NCI-H526 (cell line): ENCODE measurements around the gene RNF167.

Source experiments
- DNase-seq, 2 experiments: peaks; one replicate each; lab custom pipeline; 2025; lab: John Stamatoyannopoulos, UW

RNF167 gene

GRCh38 chr17:4953451-4953961 is 13.4 kb downstream of the RNF167 start:
- no peak for DNase-seq

GRCh38 chr17:4955091-4955490 is 15.0 kb downstream of the RNF167 start:
- no peak for DNase-seq

DNA sequence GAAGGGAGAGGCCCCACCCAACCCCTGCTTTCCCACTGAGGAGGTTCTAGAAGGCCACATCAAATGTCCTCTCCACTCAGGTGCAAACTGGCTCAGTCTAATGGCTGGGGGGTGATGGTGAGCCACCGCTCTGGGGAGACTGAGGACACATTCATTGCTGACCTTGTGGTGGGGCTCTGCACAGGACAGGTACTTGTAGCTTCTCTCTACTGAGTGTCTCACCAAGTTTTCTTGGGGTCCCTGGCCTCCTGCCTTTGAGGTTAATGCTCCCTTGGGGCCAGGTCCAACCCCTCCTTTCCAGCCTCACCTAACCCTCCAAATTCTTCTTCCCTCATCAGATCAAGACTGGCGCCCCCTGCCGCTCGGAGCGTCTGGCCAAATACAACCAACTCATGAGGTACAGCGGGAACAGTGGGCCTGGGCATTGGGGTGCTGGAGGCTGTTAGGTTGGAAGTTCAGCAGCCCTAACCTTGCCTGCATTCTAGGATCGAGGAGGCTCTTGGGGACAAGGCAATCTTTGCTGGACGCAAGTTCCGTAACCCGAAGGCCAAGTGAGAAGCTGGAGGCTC is 16.5 kb downstream of the RNF167 start:
- no peak for DNase-seq

GRCh38 chr17:4958102-4958501 is 18.0 kb downstream of the RNF167 start:
- DNase-seq: no peak

GRCh38 chr17:4959261-4959965 is 19.3 kb downstream of the RNF167 start:
- no peak for DNase-seq

DNA sequence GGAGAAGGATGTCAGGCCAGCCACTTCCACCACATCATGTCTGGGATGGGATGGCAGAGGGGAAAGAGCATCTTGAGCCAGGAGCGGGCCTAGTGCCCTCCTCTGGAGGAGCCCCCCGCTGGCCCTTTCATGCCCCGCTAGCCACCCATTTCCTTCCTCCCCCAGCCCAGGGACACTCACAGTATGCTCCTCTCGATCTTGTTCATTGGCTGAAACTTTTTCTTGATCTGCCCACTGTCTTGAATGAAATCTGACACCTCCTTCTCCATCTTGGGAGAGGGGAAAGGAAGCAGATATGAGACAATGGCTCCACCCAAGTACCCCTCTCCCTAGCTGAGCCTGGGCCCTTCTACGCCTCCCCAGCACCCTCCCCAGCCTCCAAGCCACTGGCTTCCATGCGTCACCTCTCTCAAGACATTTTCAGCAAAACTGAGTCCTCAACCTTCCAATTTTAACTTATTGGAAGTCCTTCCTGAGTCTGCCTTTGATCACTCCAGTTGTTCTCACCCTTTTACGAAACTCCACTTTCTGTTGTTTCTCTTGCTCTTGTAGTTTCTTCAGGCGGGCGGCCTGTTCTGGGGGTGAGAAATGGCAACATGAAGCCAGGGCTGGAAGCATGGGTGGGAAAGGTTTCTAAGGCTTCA is 20.3 kb downstream of the RNF167 start:
- no peak for DNase-seq

- no peak for DNase-seq
These were observed 25.4 kb downstream of the RNF167 start for GRCh38 chr17:4965311-4965986.

- peak; percentile 97 to 99 for DNase-seq
These were observed 26.9 kb downstream of the RNF167 start for GRCh38 chr17:4966844-4967538.

DNA sequence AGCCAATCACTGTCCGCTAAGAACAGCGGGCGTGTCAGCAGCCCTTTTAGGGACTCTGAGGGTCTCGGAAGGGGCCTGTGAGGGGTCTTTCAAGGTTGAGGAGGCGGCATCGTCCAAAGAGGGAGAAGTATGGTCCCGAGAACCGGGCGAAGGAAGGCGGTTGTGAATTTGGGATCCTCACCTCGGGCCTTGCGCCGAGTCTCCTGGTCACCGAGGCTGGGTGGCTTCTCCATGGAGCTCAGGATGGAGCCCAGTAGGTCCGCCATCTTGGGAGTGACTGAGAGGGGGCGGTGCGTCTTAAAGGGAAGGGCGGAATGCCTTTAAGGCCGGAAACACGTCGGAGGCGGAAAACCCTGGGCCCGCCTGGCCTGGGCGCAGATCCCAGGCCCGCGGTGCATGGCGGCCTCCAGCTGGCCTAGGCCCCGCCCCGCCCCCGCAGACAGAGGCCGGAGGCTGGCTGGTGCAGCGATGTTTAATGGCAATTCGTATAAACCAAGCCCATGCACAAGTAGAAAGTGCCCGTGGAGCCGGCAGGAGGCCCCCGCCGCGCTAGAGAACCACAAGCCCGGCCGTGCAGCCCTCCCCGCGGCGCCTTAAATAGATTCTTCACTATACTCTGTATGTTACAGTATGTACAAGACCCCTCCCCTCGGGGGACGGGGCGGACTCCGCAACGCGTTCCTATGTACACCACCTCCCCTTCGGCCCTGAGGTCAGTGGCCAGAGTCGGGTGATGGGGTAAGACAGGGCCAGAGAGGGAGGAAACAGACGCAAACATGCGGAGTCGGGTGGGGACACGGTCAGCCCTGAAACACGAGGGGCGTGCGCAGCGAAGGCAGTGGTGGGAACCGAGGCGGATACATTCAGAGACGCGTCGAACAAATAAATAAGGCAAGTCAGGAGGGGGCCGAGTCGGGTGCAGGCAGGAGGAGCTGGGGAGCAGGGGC is 27.7 kb downstream of the RNF167 start, which contains the start of gene SPAG7:
TSS of gene SPAG7 (minus strand) at position 279 of the 947 bp plus-strand sequence. CDS start at position 266, 13 bp downstream.
- peak; percentile 80 to 92 for DNase-seq

- DNase-seq: peak in 1 of 2 experiments; percentile 54
These were observed 28.5 kb downstream of the RNF167 start for GRCh38 chr17:4968486-4969046.

GRCh38 chr17:4969047-4969550 is 29.0 kb downstream of the RNF167 start:
- DNase-seq: no peak

DNA sequence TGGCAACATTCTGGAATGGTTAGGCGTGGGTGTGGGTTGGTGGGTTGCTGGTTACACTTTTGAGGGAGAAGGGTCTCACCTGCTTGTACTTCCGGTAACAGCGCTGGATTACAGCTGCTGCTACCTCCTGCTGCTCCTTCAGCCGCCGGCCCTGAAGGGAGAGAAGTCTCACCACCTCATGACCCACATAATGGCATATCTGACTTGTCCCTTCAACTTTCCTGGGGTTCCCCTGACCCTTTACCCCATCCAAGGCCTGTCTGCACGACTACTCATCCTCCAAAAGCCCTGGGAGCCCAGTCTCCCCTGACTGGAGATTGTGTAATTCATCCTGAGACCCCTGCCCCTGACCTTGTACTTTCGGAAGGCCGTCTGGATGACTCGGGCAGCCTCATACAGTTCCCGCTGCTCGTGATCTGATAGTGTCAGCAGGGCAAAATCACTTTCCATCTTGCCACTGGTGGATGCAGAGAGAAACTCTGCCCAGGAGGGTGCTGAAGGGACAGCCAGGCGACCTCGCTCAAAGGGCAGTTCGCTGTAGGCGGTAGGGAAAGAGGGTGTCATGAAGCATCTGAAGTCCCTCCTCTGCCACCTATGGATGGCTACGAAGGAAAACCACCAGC is 29.6 kb downstream of the RNF167 start:
- no peak for DNase-seq

DNA sequence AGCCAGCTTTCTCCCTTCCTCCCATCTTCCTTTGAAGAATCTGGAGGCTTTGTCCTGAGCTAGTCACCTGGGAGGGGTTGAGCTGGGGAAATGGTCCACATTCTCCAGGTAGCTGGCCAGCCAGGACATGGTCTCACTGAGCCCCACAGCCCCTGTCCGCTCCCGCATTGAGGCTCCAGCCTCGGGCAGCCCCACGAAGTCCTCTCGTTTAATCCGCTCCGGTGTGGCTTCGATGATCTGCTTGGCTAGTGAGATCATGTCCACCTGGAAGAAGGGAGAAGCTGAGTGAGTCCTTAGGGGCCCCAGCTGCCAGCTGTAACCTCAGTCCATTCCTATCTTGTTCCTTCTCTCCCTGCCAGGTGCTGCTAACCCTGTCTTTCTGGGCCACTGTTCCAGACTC is 30.2 kb downstream of the RNF167 start:
- DNase-seq: no peak

DNA sequence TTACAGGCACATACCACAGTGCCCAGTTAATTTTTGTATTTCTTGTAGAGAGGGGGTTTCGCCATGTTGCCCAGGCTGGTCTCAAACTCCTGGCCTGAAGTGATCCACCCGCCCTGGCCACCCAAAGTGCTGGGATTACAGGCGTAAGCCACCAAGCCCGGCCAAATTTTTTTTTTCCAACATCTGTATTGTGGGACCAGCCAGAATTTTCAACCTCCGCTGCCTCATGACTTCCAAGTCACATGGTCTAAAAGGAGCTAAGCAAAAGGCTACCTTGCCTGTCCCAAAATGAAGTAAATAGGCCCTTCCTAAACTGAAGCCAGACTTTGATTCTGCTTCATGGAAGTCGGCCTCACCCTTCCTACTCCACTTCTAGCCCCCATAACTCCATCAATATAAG is 31.8 kb downstream of the RNF167 start:
- DNase-seq: no peak

DNA sequence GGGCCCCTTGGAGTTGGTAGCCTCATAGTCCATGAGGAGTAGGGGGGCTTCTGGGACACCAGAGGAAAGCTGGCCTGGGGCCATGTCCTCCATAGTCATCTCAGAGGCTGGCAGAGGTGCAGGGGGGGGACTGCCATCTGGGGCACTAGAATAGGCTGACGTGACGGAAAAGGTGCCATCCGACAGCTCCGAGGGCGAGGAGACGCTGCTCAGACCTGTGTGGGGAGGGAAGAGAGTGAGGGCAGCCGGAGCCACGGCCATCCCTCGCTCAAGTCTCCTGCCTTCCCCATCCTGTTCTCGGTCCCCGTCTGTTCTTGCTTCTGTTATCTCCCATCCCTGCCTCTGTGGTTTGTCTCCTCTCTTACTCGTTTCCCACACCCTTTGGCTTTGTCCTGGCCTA is 32.3 kb downstream of the RNF167 start:
- DNase-seq: no peak

GRCh38 chr17:4972752-4973151 is 32.7 kb downstream of the RNF167 start:
- DNase-seq: no peak

GRCh38 chr17:4973256-4974114 is 33.4 kb downstream of the RNF167 start:
- DNase-seq: no peak

DNA sequence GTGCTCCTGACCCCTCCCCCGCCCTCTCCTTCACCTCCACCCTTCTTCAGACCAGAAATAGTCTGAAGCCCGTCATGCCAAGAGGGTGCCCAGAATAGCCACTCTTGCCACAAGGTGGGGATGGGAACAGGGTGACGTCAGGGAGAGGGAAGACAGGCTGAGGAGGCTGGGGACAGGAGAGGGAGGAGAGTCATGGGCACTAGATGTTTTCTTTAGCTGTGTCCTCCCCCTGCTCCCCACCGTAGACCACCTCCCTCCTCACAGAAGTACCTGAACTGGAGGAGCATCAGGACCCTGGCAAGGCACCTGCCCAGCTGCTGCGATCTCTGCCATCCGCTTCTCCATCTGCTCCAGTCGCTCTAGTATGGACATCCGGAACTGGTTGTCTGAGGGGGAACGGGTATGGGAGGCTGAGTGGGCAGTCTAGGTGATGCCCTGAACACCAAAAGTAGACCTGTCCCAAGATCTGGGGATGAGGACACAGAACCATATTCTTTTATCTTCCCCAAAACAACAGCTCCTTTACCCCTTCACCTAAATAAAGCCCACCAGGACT is 34.1 kb downstream of the RNF167 start:
- DNase-seq: no peak
